ENCODE data around the gene PEAR1.

PEAR1 gene

DNA sequence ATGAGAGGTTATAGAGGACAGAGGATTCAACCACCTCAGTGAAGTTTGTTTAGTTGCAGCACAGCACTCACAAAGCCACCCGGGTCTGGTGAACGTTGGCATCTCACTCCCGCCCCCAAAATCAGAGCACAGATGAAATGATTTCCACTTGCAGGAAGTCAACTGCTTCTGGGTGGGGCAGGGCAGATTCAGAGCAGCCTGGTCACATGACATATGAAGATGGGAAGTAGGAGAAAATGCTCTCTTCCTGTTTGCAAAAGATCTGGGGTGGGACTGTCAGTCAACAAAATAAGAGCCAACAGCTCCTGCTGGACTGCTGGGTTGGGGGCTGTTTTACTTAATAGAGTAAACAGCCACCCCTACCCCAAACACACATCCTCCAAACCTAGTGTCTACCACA lies 70.1 kb downstream of the PEAR1 start:
- DNase-seq (ENCODE audit: extremely low spot score): no peak
- ChIA-PET CTCF (interaction anchor here (1.5 to 1.6 kb wide), 3 partner anchors 32 to 110 kb away, joined by 3 to 4 read pairs (median 4); no protein-coding TSS in a partner anchor), POLR2A (no interaction called here)
- TF ChIP-seq, protein P1, sequence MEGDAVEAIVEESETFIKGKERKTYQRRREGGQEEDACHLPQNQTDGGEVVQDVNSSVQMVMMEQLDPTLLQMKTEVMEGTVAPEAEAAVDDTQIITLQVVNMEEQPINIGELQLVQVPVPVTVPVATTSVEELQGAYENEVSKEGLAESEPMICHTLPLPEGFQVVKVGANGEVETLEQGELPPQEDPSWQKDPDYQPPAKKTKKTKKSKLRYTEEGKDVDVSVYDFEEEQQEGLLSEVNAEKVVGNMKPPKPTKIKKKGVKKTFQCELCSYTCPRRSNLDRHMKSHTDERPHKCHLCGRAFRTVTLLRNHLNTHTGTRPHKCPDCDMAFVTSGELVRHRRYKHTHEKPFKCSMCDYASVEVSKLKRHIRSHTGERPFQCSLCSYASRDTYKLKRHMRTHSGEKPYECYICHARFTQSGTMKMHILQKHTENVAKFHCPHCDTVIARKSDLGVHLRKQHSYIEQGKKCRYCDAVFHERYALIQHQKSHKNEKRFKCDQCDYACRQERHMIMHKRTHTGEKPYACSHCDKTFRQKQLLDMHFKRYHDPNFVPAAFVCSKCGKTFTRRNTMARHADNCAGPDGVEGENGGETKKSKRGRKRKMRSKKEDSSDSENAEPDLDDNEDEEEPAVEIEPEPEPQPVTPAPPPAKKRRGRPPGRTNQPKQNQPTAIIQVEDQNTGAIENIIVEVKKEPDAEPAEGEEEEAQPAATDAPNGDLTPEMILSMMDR (IDR thresholded peaks at IDR 0.05; ENCODE audit: control extremely low read depth, extremely low read depth, low read depth, missing control alignments): no peak

DNA sequence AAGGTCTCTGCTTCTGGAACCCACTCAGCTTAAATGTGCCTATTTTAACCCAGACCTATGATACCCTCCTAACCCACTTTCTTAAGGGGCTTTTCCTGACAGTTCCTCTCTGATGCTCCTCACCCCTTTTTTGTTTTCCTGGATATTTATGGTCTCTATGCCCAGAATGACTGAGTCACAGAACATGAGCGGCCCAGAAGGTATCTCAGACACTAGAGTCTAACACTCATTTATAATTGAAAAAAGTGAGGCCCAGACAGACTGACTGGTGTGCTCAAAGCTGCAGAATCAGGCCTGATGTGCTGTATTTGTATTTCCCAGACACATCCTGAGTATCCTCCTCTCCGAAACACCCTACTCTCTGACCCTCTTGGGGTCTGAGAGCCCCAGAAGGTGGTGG lies 70.9 kb downstream of the PEAR1 start:
- ChIA-PET POLR2A (no interaction called here), CTCF (interaction anchor here (1.5 kb wide), 1 partner anchor 110 kb away, joined by 4 read pairs; no protein-coding TSS in a partner anchor)
- DNase-seq (ENCODE audit: extremely low spot score): no peak
- TF ChIP-seq, protein P1 (IDR thresholded peaks at IDR 0.05; ENCODE audit: control extremely low read depth, extremely low read depth, low read depth, missing control alignments): no peak

Measured in GM10248 (cell line).